GM18517 (cell line): ENCODE results near the gene GDF7.

Experiments used
- ATAC-seq: cut with Tn5 transposase; IDR thresholded peaks from one replicate; pipeline ENCODE4 v1.9.1; 2021; ENCODE audit warnings: mild to moderate bottlenecking, moderate library complexity; ENCODE audit not compliant: unreplicated experiment

The GDF7 gene

DNA sequence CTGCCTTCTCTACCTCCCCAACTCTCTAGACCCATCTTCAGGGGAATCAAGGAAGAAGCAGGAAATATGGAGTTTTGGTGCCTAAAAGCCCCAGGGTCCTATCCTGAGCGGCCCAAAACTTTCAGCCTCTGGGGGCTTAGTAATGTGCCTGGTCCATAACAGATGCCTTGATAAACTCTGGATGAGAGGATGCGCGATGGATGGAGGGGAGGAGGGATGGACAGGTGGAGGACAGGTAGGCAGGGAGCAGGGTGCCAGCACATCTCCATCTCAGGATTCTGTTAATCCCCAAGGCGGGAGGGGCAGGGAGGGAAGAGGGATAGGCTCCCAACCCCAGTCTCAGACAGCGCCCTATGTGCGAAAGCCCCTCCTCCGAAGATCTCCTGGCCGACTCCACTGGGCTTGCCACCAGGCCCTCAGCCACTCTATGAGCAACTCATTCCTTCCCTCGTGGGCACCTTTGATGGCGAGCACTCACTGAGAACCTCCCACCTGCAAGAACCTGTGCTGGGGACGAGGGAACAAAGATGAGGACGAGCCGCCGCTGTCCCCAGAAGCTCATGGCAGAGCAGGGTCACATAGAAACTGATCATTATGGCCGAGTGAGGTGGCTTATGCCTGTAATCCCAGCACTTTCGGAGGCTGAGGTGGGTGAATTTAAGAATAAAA is 39.1 kb upstream of the GDF7 start:
- no peak for ATAC-seq

DNA sequence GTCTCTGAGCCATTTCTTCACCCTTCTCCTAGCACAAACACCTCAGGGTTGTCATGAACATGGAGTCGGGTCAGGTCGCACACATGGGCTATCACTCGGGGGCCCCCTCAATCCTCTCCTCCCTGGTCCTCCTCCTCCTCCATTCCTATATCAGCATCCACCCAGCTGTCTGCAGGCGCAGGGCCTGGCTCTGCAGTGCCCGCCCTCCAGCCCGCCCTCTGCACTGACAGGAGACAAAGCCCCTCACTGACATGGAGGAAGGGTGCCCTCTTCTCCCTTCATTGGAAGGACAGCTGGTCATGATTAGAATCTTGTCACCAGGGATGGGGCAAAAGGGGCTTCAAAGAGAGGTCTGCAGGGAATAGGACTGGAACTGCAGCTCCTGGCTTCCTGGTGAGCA is 37.8 kb upstream of the GDF7 start:
- no peak for ATAC-seq

DNA sequence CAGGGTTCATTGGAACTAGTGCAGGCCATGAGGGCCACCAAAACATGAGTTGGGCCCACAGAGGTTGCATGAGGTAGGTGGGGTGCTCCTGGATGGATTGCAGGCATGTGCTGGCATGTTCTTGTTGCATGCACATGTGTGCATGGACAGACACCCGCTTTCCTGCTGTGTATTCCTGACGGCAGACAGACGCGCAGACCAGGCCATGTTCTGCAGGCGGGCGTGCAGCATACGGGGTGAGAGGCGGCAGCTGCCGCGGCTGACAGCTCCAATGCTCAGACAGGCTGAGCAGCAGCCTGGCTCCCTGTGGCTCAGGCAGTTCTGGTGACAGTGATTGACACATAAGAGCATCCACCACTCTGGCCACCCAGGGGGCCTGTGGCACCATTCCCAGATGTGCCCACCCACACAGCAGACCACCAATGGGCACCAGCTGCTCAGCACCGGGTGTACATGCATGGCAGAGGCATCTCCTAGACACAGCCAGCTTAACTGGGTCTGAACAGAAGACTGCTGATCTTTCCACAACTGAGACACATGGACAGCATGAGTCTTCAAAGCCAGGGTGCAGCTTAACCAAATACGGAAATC is 37.3 kb upstream of the GDF7 start:
- ATAC-seq = no peak

GRCh38 chr2:20630967-20631366 is 36.0 kb upstream of the GDF7 start:
- ATAC-seq = no peak

DNA sequence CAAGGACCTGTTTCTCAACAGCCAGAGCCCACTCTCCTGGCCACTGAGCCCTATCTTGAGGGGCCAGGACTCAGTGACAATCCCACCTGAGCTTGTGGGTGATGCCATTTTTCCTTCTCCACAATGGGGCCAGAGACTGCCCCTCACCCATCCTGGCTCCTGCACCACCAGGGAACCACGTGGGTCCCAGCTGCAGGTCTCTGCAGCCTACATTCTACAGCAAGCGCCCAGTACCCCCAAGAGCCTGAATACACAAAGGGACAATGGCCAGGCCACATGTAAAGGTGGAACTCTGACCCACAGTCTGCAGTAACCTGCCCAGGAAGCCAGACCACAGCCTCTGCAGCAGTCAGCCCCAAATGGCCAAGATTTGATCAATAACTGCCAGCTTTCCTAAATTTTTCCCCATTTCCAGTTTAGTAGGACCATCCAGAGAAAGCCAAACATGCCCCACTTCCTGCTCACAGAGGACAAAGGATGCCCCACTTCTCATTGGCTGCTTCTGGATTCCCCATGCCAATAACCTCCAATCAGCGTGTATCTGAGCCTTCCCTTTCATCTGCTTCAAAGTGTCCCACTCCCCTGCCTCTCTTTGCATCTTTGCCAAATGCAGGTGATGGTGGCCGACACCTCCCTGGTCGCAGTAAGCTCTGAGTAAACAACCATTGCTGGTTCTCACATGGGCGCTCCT is 35.2 kb upstream of the GDF7 start:
- ATAC-seq = no peak

- ATAC-seq = no peak
These were observed 34.4 kb upstream of the GDF7 start for GRCh38 chr2:20632446-20632990.

- ATAC-seq = no peak
These were observed 33.9 kb upstream of the GDF7 start for GRCh38 chr2:20633001-20633400.

DNA sequence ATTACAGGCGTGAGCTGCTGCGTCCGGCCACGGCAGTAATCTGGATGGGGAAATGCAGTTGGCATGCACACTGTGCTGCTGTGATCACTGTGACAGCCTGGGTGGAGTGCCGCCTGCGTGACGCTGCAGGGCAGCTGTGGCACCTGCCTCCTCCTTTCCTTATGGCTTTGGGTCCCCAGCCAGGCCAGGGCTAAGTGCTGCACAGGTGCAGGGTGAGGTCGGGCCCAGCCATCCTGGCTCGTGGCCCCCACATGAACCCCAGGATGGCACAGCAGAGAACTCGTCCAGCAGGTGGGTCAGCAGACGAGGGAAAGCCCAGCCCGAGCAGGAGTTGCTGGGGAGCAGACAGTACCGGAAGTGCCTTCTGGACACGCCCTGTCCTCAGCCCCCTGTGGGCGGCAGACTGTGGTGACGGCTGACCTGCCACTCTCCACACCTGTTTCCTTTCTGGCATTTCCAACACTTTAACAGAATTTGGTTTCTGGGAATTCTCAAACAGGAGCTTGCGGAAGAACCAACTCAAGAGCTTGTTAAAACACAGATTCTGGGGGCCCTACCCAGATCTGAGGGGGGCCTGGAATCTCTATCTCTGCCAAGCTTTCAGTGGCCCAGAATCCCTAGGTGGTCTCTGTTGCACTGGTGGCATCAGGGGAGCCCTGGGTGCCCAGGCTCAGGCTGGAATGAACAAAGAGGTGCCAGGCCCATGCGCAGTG is 33.0 kb upstream of the GDF7 start:
- no peak for ATAC-seq

GRCh38 chr2:20634507-20635112 is 32.3 kb upstream of the GDF7 start:
- ATAC-seq = no peak

GRCh38 chr2:20635113-20635510 is 31.8 kb upstream of the GDF7 start:
- no peak for ATAC-seq

GRCh38 chr2:20635675-20636584 is 31.0 kb upstream of the GDF7 start:
- peak; percentile 67 for ATAC-seq

DNA sequence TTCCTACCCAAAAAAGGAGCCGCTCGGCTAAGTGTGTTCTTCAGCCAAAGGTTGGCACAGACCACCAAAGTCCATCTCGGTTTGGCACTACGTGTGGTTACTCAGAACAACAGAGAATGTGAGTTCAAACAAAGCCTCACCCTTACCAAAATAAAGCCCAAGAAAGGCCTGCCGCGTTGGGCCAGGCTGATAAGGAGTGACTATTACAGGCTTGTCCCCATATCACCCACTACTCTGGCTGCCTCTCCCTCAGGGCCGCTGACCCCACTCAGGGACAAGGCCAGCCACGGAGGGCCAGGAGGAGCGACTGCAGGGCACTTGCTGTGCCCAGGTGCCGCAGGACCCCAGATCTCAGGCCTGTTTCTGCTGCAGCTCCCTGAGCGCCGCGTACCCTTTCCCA is 29.8 kb upstream of the GDF7 start:
- ATAC-seq = no peak

DNA sequence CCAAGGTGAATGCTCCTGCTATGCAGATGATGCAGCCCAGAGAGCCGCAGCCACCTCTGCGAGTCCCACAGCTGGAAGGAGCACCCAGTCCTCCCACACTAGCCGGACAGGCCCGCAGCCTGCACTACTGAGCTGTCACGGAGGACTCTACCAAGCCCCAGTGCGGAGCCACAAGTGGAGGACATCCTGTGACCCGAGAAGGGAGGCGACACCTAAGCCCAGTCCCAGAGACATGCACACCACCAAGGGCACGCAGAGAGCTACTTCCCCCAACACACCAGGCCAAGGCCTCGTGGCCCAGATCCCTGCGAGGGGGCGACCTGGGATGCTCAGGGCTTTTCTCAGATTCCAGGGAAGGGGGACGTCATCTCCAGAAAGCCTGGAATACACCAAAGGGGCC is 28.9 kb upstream of the GDF7 start:
- ATAC-seq = no peak

- no peak for ATAC-seq
These were observed 28.1 kb upstream of the GDF7 start for GRCh38 chr2:20638646-20639430.

DNA sequence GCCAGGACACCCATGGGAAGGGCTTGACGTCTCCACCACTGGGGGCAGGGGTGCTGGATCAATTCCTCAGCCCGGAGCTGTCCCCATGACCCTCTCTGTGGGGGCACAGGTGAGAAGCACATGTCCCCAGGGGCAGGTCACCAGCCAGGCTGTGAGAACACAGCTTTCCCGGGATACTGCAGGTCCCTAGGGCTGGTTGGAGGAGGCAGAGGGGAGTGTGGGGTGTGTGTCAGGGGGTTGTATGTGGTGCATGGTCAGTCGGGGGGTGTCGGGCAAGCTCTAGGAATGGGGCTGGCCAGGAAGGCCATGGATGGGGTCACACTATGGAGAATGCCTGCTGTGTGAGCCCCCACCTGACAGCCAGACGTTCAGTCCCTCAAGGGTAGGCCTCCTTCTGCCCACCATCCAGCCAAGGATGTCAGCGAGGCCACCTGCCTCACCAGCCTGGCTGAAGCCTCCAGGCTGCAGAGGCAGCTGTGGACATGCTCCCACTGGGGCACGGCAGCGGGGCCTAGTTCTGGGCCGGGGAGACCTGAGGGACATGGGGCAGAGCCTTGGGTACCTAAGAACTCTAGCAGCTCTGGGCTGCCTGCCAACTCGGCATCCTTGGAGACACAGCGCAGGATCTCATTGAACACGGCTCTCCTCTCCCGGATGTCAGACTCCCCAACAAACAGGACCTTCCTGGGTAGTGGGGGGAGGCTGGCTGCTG is 26.4 kb upstream of the GDF7 start:
- no peak for ATAC-seq

- no peak for ATAC-seq
These were observed 25.6 kb upstream of the GDF7 start for GRCh38 chr2:20641123-20641985.

- no peak for ATAC-seq
These were observed 24.6 kb upstream of the GDF7 start for GRCh38 chr2:20642055-20642971.
